Upper lobe of left lung (tissue), 4 donors: Measurements from ENCODE around the gene COX18.

ENCODE experiments used
- CTCF ChIP-seq, 6 experiments: fragments of 450-650 bp in 4 of 6; fragments of 200-600 bp in 2 of 6; sonication (generic) in 2 of 6; IDR thresholded peaks; one replicate each; pipeline ENCODE4 v1.5.1; 2016 to 2019; ENCODE audit warnings: antibody characterized with exemption in 6 of 6
- POLR2A ChIP-seq, 4 donors: fragments of 450-650 bp; IDR thresholded peaks; one replicate each; pipeline ENCODE4 v1.5.1; 2016 to 2017; ENCODE audit warnings: antibody characterized with exemption in 4 of 4, mild to moderate bottlenecking in 2 of 4

- TF ChIP-seq CTCF (IDR thresholded peaks at IDR 0.05), result no peak
- no peak for TF ChIP-seq POLR2A (IDR thresholded peaks at IDR 0.05)
Observed at GRCh38 chr4:73053974-73054480, 15.5 kb downstream of the COX18 start.
